Measurements from ENCODE around the gene SMYD3. TPM values are rescaled to one million over a fixed set of nuclear protein-coding genes. Genes with fewer than 3 reads are reported as not detected.

Gene SMYD3
- total and polyA plus RNA-seq, 4 donors = 10.5 to 40.1 (median 32.5) TPM

- ATAC-seq (ENCODE audit: insufficient read depth, low FRiP score) (no peak), DNase-seq (no peak)
- Histone ChIP-seq H3K4me3 (no peak overlapping the region), H3K36me3 (ENCODE audit: control insufficient read depth in 4 of 4, insufficient read depth in 4 of 4, low read length in 4 of 4) (no peaks in the 10 kb centered on the region), H3K27ac (ENCODE audit: low read depth in 1 of 2, low read length in 1 of 2) (no peak overlapping the region), H3K27me3 (ENCODE audit: control insufficient read depth in 3 of 3, insufficient read depth in 3 of 3, low read length in 2 of 3) (no peaks in the 10 kb centered on the region), H3K9ac (ENCODE audit: insufficient read depth in 1 of 2, low read length in 2 of 2) (no peak overlapping the region), H3K9me3 (ENCODE audit: control insufficient read depth in 4 of 4, insufficient read depth in 3 of 4, low read length in 3 of 4) (peaks cover 0 to under 1% (median 0%) of the 10 kb centered on the region in 4 donors), H3K4me1 (ENCODE audit: control insufficient read depth in 5 of 5, insufficient read depth in 5 of 5, low read length in 5 of 5) (peaks cover 0 to 6% (median 2%) of the 10 kb centered on the region in 5 donors)
- WGBS, 2 donors = 92 to 97% methylated on average over 9 of the region's 9 CpGs
- TF ChIP-seq CTCF (IDR thresholded peaks at IDR 0.05; ENCODE audit: control extremely low read depth, extremely low read depth) = no peak
Observed at GRCh38 chr1:245802941-245803665, 704.0 kb downstream of the SMYD3 start.

GRCh38 chr1:245800901-245801605 is 706.0 kb downstream of the SMYD3 start:
- H3K27me3 ChIP-seq (ENCODE audit: control insufficient read depth in 3 of 3, insufficient read depth in 3 of 3, low read length in 2 of 3) = no peaks in the 10 kb centered on the region
- DNase-seq (no peak), ATAC-seq (ENCODE audit: insufficient read depth, low FRiP score) (no peak)
- H3K9ac ChIP-seq (ENCODE audit: insufficient read depth in 1 of 2, low read length in 2 of 2) = no peak overlapping the region
- no peaks in the 10 kb centered on the region for H3K4me1 ChIP-seq (ENCODE audit: control insufficient read depth in 5 of 5, insufficient read depth in 5 of 5, low read length in 5 of 5)
- peaks cover 0 to 1% (median 0%) of the 10 kb centered on the region in 4 donors for H3K9me3 ChIP-seq (ENCODE audit: control insufficient read depth in 4 of 4, insufficient read depth in 3 of 4, low read length in 3 of 4)
- no peak overlapping the region for H3K27ac ChIP-seq (ENCODE audit: low read depth in 1 of 2, low read length in 1 of 2)
- no peaks in the 10 kb centered on the region for H3K36me3 ChIP-seq (ENCODE audit: control insufficient read depth in 4 of 4, insufficient read depth in 4 of 4, low read length in 4 of 4)
- no peak overlapping the region for H3K4me3 ChIP-seq
- 87 to 91% methylated on average over 6 of the region's 6 CpGs for WGBS, 2 donors
- TF ChIP-seq CTCF (IDR thresholded peaks at IDR 0.05; ENCODE audit: control extremely low read depth, extremely low read depth) = no peak

DNA sequence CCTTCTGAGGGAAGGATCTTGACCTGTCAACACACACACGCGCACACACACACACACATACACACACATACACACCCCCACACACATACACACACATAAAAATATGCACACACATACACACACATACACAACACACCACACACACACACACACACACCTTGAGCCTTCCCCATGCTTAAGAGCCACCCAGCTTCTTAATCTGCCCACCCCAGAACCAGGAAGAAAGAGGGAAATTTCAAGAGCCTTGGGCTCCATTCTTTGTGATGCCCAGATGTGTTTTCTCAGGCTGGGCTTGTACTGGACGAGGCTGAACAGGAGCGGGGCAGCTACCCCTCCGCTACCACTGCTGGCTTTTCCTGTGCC is 708.7 kb downstream of the SMYD3 start:
- DNase-seq (no peak), ATAC-seq (ENCODE audit: insufficient read depth, low FRiP score) (no peak)
- Histone ChIP-seq H3K9me3 (ENCODE audit: control insufficient read depth in 4 of 4, insufficient read depth in 3 of 4, low read length in 3 of 4) (peaks cover 0 to 1% (median 0%) of the 10 kb centered on the region in 4 donors), H3K27me3 (ENCODE audit: control insufficient read depth in 3 of 3, insufficient read depth in 3 of 3, low read length in 2 of 3) (no peaks in the 10 kb centered on the region), H3K27ac (ENCODE audit: low read depth in 1 of 2, low read length in 1 of 2) (no peak overlapping the region), H3K9ac (ENCODE audit: insufficient read depth in 1 of 2, low read length in 2 of 2) (no peak overlapping the region), H3K36me3 (ENCODE audit: control insufficient read depth in 4 of 4, insufficient read depth in 4 of 4, low read length in 4 of 4) (no peaks in the 10 kb centered on the region), H3K4me3 (no peak overlapping the region), H3K4me1 (ENCODE audit: control insufficient read depth in 5 of 5, insufficient read depth in 5 of 5, low read length in 5 of 5) (no peaks in the 10 kb centered on the region)
- whole genome bisulfite sequencing, 2 donors = 73 to 76% methylated on average over 5 of the region's 5 CpGs
- TF ChIP-seq CTCF (IDR thresholded peaks at IDR 0.05; ENCODE audit: control extremely low read depth, extremely low read depth) = no peak
